NCI-H187 treated with DMSO at 0.1 percent for 48 hours (cell line): Measurements from ENCODE around the gene BIN2.

Experiments used
- DNase-seq: peaks from one replicate; lab custom pipeline; 2025; lab: John Stamatoyannopoulos, UW

Gene BIN2

GRCh38 chr12:51254536-51254935 lies 69.4 kb downstream of the BIN2 start:
- no peak for DNase-seq

GRCh38 chr12:51253276-51253675 lies 70.7 kb downstream of the BIN2 start:
- DNase-seq, result no peak

GRCh38 chr12:51247523-51248206 lies 76.3 kb downstream of the BIN2 start:
- DNase-seq, result no peak

- DNase-seq, result no peak
Measured at GRCh38 chr12:51246254-51246853, 77.6 kb downstream of the BIN2 start.

GRCh38 chr12:51245476-51246253 lies 78.3 kb downstream of the BIN2 start:
- no peak for DNase-seq

GRCh38 chr12:51244269-51244668 lies 79.7 kb downstream of the BIN2 start:
- no peak for DNase-seq

GRCh38 chr12:51242876-51243275 lies 81.1 kb downstream of the BIN2 start:
- DNase-seq, result no peak

GRCh38 chr12:51242120-51242519 lies 81.9 kb downstream of the BIN2 start:
- DNase-seq, result no peak

GRCh38 chr12:51240971-51241370 lies 83.0 kb downstream of the BIN2 start:
- no peak for DNase-seq

- peak; percentile 83 for DNase-seq
Measured at GRCh38 chr12:51238510-51239334, 85.3 kb downstream of the BIN2 start, which contains the start of gene DAZAP2. DAZAP2 (plus strand) TSS chr12:51238826; CDS start chr12:51238908, 82 bp downstream.

GRCh38 chr12:51238037-51238509 lies 85.9 kb downstream of the BIN2 start:
- DNase-seq, result no peak

- no peak for DNase-seq
Measured at GRCh38 chr12:51234530-51234929, 89.4 kb downstream of the BIN2 start.

- DNase-seq, result no peak
Measured at GRCh38 chr12:51232642-51233041, 91.3 kb downstream of the BIN2 start.
